ENCODE data around the gene RIPPLY3.

RIPPLY3 gene

DNA sequence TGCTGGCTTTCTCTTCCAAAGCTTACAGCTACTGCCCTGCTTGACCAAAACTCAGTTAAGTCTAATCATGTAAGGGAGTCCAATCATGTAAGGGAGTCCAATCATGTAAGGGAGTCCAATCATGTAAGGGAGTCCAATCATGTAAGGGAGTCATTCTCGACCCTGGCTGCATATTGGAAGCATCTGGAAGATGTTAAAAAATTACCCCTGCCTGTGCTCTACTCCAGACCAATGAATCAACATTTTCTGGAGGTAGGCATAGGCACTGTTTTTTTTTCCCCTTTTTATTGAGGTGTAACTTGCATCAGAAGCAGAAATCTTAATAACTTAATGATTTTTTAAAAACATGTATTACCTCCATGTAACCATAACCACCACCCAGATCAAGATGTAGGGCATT is 56.9 kb downstream of the RIPPLY3 start:
- H3K4me3 ChIP-seq: no peak overlapping the region
- DNase-seq: no peak
- H3K9me3 ChIP-seq: no peaks in the 10 kb centered on the region
- H3K27me3 ChIP-seq: no peaks in the 10 kb centered on the region
- H3K4me1 ChIP-seq: peaks cover 0 to 6% (median 0%) of the 10 kb centered on the region in 4 donors
- TF ChIP-seq, protein P1, sequence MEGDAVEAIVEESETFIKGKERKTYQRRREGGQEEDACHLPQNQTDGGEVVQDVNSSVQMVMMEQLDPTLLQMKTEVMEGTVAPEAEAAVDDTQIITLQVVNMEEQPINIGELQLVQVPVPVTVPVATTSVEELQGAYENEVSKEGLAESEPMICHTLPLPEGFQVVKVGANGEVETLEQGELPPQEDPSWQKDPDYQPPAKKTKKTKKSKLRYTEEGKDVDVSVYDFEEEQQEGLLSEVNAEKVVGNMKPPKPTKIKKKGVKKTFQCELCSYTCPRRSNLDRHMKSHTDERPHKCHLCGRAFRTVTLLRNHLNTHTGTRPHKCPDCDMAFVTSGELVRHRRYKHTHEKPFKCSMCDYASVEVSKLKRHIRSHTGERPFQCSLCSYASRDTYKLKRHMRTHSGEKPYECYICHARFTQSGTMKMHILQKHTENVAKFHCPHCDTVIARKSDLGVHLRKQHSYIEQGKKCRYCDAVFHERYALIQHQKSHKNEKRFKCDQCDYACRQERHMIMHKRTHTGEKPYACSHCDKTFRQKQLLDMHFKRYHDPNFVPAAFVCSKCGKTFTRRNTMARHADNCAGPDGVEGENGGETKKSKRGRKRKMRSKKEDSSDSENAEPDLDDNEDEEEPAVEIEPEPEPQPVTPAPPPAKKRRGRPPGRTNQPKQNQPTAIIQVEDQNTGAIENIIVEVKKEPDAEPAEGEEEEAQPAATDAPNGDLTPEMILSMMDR (IDR thresholded peaks at IDR 0.05): no peak
- H3K27ac ChIP-seq: no peak overlapping the region
- intact Hi-C loops (cut with DNase I; ENCODE audit: low total_unique reads): no loop called here
- peaks cover 1 to 21% (median 19%) of the 10 kb centered on the region in 3 donors for H3K36me3 ChIP-seq

DNA sequence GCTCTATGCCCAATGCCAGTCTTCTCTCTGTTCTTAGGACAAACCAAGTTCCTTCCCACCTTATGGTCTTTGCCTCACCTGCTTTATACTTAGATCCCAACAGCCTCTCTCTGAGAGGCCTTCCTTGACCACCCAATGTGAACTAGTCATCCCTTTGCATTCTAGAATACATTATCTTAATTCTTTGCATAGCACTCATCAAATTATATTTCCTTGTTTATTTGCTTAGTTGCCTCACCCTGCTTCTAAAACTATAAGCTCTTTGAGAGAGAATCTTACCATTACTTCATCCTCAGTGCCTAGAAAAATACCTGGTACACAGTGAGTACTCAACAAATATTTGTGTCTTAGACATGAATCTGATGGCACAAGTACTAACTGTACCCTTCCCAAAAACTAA is 58.3 kb downstream of the RIPPLY3 start:
- no peaks in the 10 kb centered on the region for H3K27me3 ChIP-seq
- TF ChIP-seq, protein P1 (IDR thresholded peaks at IDR 0.05): no peak
- intact Hi-C loops (cut with DNase I; ENCODE audit: low total_unique reads): no loop called here
- peaks cover 0 to 6% (median 0%) of the 10 kb centered on the region in 4 donors for H3K4me1 ChIP-seq
- H3K27ac ChIP-seq: no peak overlapping the region
- no peak for DNase-seq
- H3K9me3 ChIP-seq: no peaks in the 10 kb centered on the region
- H3K4me3 ChIP-seq: no peak overlapping the region
- H3K36me3 ChIP-seq: peaks cover 7 to 29% (median 19%) of the 10 kb centered on the region in 3 donors

DNA sequence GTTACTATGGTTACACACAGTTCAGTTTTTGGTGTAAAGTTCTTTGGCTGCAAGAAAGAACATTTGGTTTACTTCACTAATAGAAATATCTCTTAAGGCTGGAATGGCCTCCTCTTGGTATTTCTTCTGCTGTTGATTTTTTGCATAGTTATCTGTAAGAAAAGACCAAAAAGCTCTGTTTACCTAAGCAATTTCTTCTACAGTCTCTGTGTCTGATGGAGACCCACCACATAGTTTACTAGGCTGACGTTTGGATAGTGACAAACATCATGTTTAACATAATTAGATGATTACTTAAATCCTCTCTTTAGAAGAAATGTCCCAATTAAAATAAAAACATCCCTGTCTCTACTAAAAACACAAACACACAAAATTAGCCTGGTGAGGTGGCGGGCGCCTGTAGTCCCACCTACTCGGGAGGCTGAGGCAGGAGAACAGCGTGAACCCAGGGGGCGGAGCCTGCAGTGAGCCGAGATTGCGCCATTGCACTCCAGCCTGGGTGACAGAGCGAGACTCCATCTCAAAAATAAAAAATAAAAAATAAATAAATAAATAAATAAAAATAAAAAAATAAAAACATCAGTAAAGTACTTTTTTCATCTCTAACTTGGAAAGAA is 59.2 kb downstream of the RIPPLY3 start:
- intact Hi-C loops (cut with DNase I; ENCODE audit: low total_unique reads): no loop called here
- no peak for DNase-seq
- H3K4me3 ChIP-seq: no peak overlapping the region
- H3K27me3 ChIP-seq: no peaks in the 10 kb centered on the region
- peaks cover 0 to 3% (median 1%) of the 10 kb centered on the region in 4 donors for H3K4me1 ChIP-seq
- TF ChIP-seq, protein P1 (IDR thresholded peaks at IDR 0.05): no peak
- H3K36me3 ChIP-seq: peaks cover 7 to 29% (median 19%) of the 10 kb centered on the region in 3 donors
- no peaks in the 10 kb centered on the region for H3K9me3 ChIP-seq
- H3K27ac ChIP-seq: no peak overlapping the region

All from tibial artery (tissue), 4 donors.